ENCODE data around the gene HMCN1.

GRCh38 chr1:186046437-186047211, 312.4 kb downstream of the HMCN1 start:
- TF ChIP-seq SIN3A (IDR thresholded peaks at IDR 0.05; ENCODE audit: borderline replicate concordance, insufficient read depth, low read length) (no peak), TAF1 (IDR thresholded peaks at IDR 0.05; ENCODE audit: borderline replicate concordance, insufficient read depth, low read length) (no peak), REST (IDR thresholded peaks at IDR 0.05; ENCODE audit: insufficient read depth in 1 of 2, low read depth in 2 of 2, low read length in 2 of 2) (no peak)
